H9 (cell line): ENCODE results near the gene ORM2. TPM values are rescaled to one million over a fixed set of nuclear protein-coding genes. Genes with fewer than 3 reads are reported as not detected.

Source experiments
- DNase-seq: peaks from one replicate; pipeline ENCODE4 v3.0.0-alpha.2; 2017
- H2AFZ ChIP-seq: one replicate; pipeline ENCODE4 v1.6.1; 2013; ENCODE audit warnings: mild to moderate bottlenecking, low read length, control low read depth, moderate library complexity
- H2AK5ac ChIP-seq: 2 replicates; pipeline ENCODE4 v1.6.1; 2013; ENCODE audit warnings: low read length, control low read depth, mixed read lengths; ENCODE audit not compliant: insufficient read length
- H2BK120ac ChIP-seq: one replicate; pipeline ENCODE4 v1.6.1; 2013; ENCODE audit warnings: low read depth, mild to moderate bottlenecking, low read length, control low read depth, inconsistent platforms; ENCODE audit not compliant: poor library complexity, severe bottlenecking
- H2BK12ac ChIP-seq: 2 replicates; pipeline ENCODE4 v1.6.1; 2013; ENCODE audit warnings: low read length, control low read depth, mixed read lengths, low read depth; ENCODE audit not compliant: insufficient read length
- H2BK15ac ChIP-seq: 2 replicates; pipeline ENCODE4 v1.6.1; 2013; ENCODE audit warnings: low read depth, low read length, control low read depth
- H2BK20ac ChIP-seq: one replicate; pipeline ENCODE4 v1.6.1; 2013; ENCODE audit warnings: low read depth, mild to moderate bottlenecking, low read length, control low read depth, inconsistent platforms; ENCODE audit not compliant: poor library complexity, severe bottlenecking
- H2BK5ac ChIP-seq: 2 replicates; pipeline ENCODE4 v1.6.1; 2013; ENCODE audit warnings: low read length, control low read depth, mixed read lengths; ENCODE audit not compliant: insufficient read length
- H3K14ac ChIP-seq: 2 replicates; pipeline ENCODE4 v1.6.1; 2013; ENCODE audit warnings: low read length, control low read depth; ENCODE audit not compliant: insufficient read depth
- H3K18ac ChIP-seq: 2 replicates; pipeline ENCODE4 v1.6.1; 2013; ENCODE audit warnings: low read depth, mild to moderate bottlenecking, mixed read lengths, low read length, control low read depth; ENCODE audit not compliant: insufficient read length
- H3K23ac ChIP-seq: 2 replicates; pipeline ENCODE4 v1.6.1; 2013; ENCODE audit warnings: low read length, control low read depth, mixed read lengths, low read depth; ENCODE audit not compliant: insufficient read length
- H3K23me2 ChIP-seq: 2 replicates; pipeline ENCODE4 v1.6.1; 2013; ENCODE audit warnings: low read depth, mild to moderate bottlenecking, mixed read lengths, low read length, control low read depth; ENCODE audit not compliant: insufficient read length, poor library complexity, severe bottlenecking
- H3K27ac ChIP-seq: 2 replicates; pipeline ENCODE4 v1.5.1; 2013; ENCODE audit warnings: low read length, control low read depth, mixed read lengths, low read depth; ENCODE audit not compliant: insufficient read length
- H3K27me3 ChIP-seq: 2 replicates; pipeline ENCODE4 v1.6.1; 2013; ENCODE audit warnings: low read length, control low read depth, inconsistent platforms; ENCODE audit not compliant: insufficient read depth
- H3K4ac ChIP-seq: 2 replicates; pipeline ENCODE4 v1.6.1; 2013; ENCODE audit warnings: low read depth, mild to moderate bottlenecking, control low read depth, inconsistent platforms, low read length, moderate library complexity
- H3K4me1 ChIP-seq: 2 replicates; pipeline ENCODE4 v1.6.1; 2013; ENCODE audit warnings: low read length, control low read depth, inconsistent platforms; ENCODE audit not compliant: insufficient read depth
- H3K4me2 ChIP-seq: 2 replicates; pipeline ENCODE4 v1.6.1; 2013; ENCODE audit warnings: low read length, control low read depth, mixed read lengths; ENCODE audit not compliant: insufficient read length, insufficient read depth
- H3K56ac ChIP-seq: 2 replicates; pipeline ENCODE4 v1.6.1; 2013; ENCODE audit warnings: low read depth, mild to moderate bottlenecking, mixed read lengths, low read length, control low read depth; ENCODE audit not compliant: insufficient read length
- H3K79me1 ChIP-seq: 2 replicates; pipeline ENCODE4 v1.6.1; 2013; ENCODE audit warnings: low read depth, mild to moderate bottlenecking, moderate library complexity, low read length, control low read depth, inconsistent platforms; ENCODE audit not compliant: insufficient read depth, poor library complexity, severe bottlenecking
- H3K79me2 ChIP-seq: 2 replicates; pipeline ENCODE4 v1.6.1; 2013; ENCODE audit warnings: low read length, control low read depth, inconsistent platforms; ENCODE audit not compliant: insufficient read depth
- H3K9ac ChIP-seq: 2 replicates; pipeline ENCODE4 v1.6.1; 2013; ENCODE audit warnings: low read length, control low read depth, mixed read lengths; ENCODE audit not compliant: insufficient read length; ENCODE audit errors: extremely low read depth
- H3K9me3 ChIP-seq: one replicate; pipeline ENCODE4 v1.6.1; 2013; ENCODE audit warnings: low read depth, low read length, inconsistent platforms; ENCODE audit not compliant: control insufficient read depth
- H3T11ph ChIP-seq: one replicate; pipeline ENCODE4 v1.6.1; 2013; ENCODE audit warnings: mild to moderate bottlenecking, low read length, control low read depth, inconsistent platforms
- H4K20me1 ChIP-seq: one replicate; pipeline ENCODE4 v1.6.1; 2013; ENCODE audit not compliant: control insufficient read depth, insufficient read length, insufficient read depth
- H4K5ac ChIP-seq: 2 replicates; pipeline ENCODE4 v1.6.1; 2013; ENCODE audit warnings: low read depth, mild to moderate bottlenecking, mixed read lengths, low read length, control low read depth; ENCODE audit not compliant: insufficient read length
- H4K8ac ChIP-seq: replicated peaks from 2 replicates; pipeline ENCODE4 v1.6.1; 2013; ENCODE audit warnings: low read length, control low read depth, mixed read lengths, low read depth; ENCODE audit not compliant: insufficient read length
- H4K91ac ChIP-seq: 2 replicates; pipeline ENCODE4 v1.6.1; 2013; ENCODE audit warnings: low read depth, mild to moderate bottlenecking, moderate library complexity, mixed read lengths, low read length, control low read depth; ENCODE audit not compliant: insufficient read length
- H3K27ac Mint-ChIP-seq, 3 experiments: 2 replicates in 2 of 3; 3 replicates in 1 of 3; pipeline ENCODE4 v1.8.0; 2020 to 2021; ENCODE audit warnings: mixed read lengths in 3 of 3, mild to moderate bottlenecking in 1 of 3, moderate library complexity in 1 of 3
- H3K27me3 Mint-ChIP-seq: 2 replicates; pipeline ENCODE4 v1.8.0; 2021; ENCODE audit warnings: low read depth, mild to moderate bottlenecking, moderate library complexity, mixed read lengths
- H3K36me3 Mint-ChIP-seq, 3 experiments: 2 replicates in 2 of 3; 3 replicates in 1 of 3; pipeline ENCODE4 v1.8.0; 2020 to 2021; ENCODE audit warnings: low read depth in 3 of 3, mixed read lengths in 3 of 3; ENCODE audit not compliant: insufficient read depth in 1 of 3
- H3K4me1 Mint-ChIP-seq, 2 experiments: 2 replicates each; pipeline ENCODE4 v1.8.0; 2020; ENCODE audit warnings: mixed read lengths in 2 of 2
- H3K4me3 Mint-ChIP-seq, 2 experiments: 2 replicates in 1 of 2; 3 replicates in 1 of 2; pipeline ENCODE4 v1.8.0; 2020 to 2021; ENCODE audit warnings: mild to moderate bottlenecking in 2 of 2, mixed read lengths in 2 of 2, moderate library complexity in 1 of 2
- H3K9me3 Mint-ChIP-seq, 2 experiments: 2 replicates in 1 of 2; 3 replicates in 1 of 2; pipeline ENCODE4 v1.8.0; 2020; ENCODE audit warnings: mild to moderate bottlenecking in 2 of 2, mixed read lengths in 2 of 2, moderate library complexity in 1 of 2
- CTCF ChIP-seq: fragments of 200-600 bp; sonication (generic); conservative IDR thresholded peaks from 3 replicates; pipeline ENCODE4 v1.8.0; 2021; ENCODE audit warnings: antibody characterized with exemption, mild to moderate bottlenecking
- WGBS: extraction: QIAGEN DNeasy Blood & Tissue Kit; methylation state at CpG from one replicate; pipeline ENCODE4 v1.1.7; 2013; ENCODE audit warnings: missing lambda C conversion rate, low lambda C conversion rate, mixed read lengths; ENCODE audit not compliant: insufficient read length; ENCODE audit errors: extremely low coverage; 5-methylcytosine and 5-hydroxymethylcytosine counted together
- total RNA-seq: library from RNA; stranded (reverse); gene quantifications from 2 replicates; pipeline ENCODE4 v1.2.1, GENCODE V29; 2021

Gene ORM2
- total RNA-seq, 1 experiment from 2014 or later, result 1.2 TPM

GRCh38 chr9:114362394-114362793, 32.7 kb downstream of the ORM2 start:
- Mint-ChIP-seq H3K36me3 (peaks cover 48 to 65% (median 64%) of the 10 kb centered on the region in 3 experiments), H3K4me1 (no peaks in the 10 kb centered on the region; a peak in 1 of 4 replicates), H3K9me3 (no peaks in the 10 kb centered on the region), H3K4me3 (no peak overlapping the region; a peak in 1 of 5 replicates), H3K27me3 (no peaks in the 10 kb centered on the region), H3K27ac (peak overlapping the region in 1 of 3 experiments; percentile 28; a peak in 1 of 7 replicates)
- Histone ChIP-seq H3K27me3 (no peaks in the 10 kb centered on the region), H3K23me2 (no peaks in the 10 kb centered on the region), H2BK120ac (no peak overlapping the region), H3K18ac (no peak overlapping the region), H3T11ph (no peak overlapping the region), H2BK5ac (no peak overlapping the region), H2AK5ac (no peak overlapping the region), H3K9me3 (no peaks in the 10 kb centered on the region), H3K27ac (no peak overlapping the region), H2AFZ (no peak overlapping the region), H3K79me1 (no peaks in the 10 kb centered on the region), H4K8ac (no peak overlapping the region), H4K5ac (no peak overlapping the region), H2BK20ac (no peak overlapping the region), H4K20me1 (no peaks in the 10 kb centered on the region), H3K14ac (no peak overlapping the region), H3K9ac (no peak overlapping the region), H3K4me1 (no peaks in the 10 kb centered on the region), H3K4me2 (no peak overlapping the region), H3K79me2 (no peaks in the 10 kb centered on the region), H2BK15ac (no peak overlapping the region), H3K23ac (no peak overlapping the region), H3K56ac (no peak overlapping the region), H3K4ac (no peak overlapping the region), H2BK12ac (no peak overlapping the region), H4K91ac (no peak overlapping the region)
- no peak for TF ChIP-seq CTCF
- no peak for DNase-seq
- WGBS, result no CpG with 5 or more reads among the region's 12 CpGs
